ENCODE data around the gene DUSP10.

GRCh38 chr1:221692643-221693042 lies 49.2 kb downstream of the DUSP10 start:
- TF ChIP-seq CTCF (IDR thresholded peaks at IDR 0.05) (no peak), POLR2A (IDR thresholded peaks at IDR 0.05) (no peak), POLR2AphosphoS5 (IDR thresholded peaks at IDR 0.05) (no peak)

All from stomach (tissue), 4 donors.